Cardiac fibroblast (primary cell): ENCODE data around the gene LAD1.

Source experiments
- DNase-seq, 2 donors: peaks; one replicate each; pipeline versions ENCODE4 v3.0.0 to v3.0.0-alpha.2; 2010; ENCODE audit warnings: low read depth in 2 of 2
- H3K4me3 ChIP-seq, 2 donors: replicated peaks in 1 of 2; 1 replicate in 1 of 2; 2 replicates in 1 of 2; pipeline ENCODE4 v1.5.1; 2011; ENCODE audit warnings: low read depth in 2 of 2, low read length in 2 of 2, mild to moderate bottlenecking in 2 of 2, moderate library complexity in 1 of 2
- TF ChIP-seq, protein P1 (sequence below): IDR thresholded peaks from one replicate; pipeline ENCODE4 v1.5.1; 2011; ENCODE audit warnings: low read depth, mild to moderate bottlenecking, low read length, inconsistent platforms

The LAD1 gene

DNA sequence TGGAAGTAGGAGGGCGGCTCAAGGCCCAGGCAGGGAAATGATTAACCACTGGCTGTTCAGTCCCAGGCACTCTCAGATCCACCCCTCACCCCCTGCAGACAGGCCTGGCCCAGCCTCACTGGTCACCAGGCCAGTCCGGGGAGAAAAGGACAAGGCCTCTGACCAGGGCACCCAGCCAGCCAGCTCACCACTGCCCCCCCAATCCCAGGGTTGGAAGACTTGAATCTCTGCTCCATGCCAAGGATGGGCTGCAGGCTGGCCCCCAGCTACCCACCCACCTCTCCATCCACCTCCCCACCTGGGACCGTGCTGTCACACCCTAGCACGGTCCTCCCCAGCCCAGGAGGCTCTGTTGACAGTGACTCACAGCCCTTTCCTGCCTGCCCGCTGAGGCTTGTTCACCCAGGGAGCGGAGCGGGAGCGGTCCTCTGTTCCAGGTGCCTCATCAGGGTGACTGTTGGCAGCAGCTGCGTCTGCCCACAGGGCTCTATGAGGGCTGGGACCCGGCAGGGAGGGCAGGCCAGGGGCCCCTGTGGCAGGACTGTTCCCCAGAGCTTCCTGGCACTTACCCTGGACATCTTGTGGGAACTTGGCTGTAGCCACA, 2.2 kb downstream of the LAD1 start:
- no peak overlapping the region for H3K4me3 ChIP-seq
- TF ChIP-seq, protein P1, sequence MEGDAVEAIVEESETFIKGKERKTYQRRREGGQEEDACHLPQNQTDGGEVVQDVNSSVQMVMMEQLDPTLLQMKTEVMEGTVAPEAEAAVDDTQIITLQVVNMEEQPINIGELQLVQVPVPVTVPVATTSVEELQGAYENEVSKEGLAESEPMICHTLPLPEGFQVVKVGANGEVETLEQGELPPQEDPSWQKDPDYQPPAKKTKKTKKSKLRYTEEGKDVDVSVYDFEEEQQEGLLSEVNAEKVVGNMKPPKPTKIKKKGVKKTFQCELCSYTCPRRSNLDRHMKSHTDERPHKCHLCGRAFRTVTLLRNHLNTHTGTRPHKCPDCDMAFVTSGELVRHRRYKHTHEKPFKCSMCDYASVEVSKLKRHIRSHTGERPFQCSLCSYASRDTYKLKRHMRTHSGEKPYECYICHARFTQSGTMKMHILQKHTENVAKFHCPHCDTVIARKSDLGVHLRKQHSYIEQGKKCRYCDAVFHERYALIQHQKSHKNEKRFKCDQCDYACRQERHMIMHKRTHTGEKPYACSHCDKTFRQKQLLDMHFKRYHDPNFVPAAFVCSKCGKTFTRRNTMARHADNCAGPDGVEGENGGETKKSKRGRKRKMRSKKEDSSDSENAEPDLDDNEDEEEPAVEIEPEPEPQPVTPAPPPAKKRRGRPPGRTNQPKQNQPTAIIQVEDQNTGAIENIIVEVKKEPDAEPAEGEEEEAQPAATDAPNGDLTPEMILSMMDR, result no peak
- DNase-seq, result no peak

DNA sequence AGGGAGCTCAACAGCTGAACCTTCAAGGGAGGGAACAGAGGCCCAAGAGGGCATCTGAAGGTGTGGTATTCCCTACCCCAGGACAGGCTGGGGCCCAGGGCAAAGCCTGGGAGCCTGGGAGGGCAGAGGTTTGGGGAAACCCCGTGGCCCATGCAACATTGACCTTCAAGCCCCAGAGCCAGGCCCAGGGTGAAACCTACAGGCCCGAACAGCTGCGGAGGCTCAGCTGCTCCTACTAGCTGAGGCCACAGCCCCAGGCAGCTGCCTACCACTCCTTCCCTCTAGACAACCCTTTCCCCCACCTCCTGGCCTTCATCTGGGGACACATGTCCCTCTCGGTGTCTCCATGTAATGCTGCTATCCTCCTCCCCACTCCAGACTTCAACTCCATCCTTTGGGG, 3.2 kb downstream of the LAD1 start:
- TF ChIP-seq, protein P1, result no peak
- no peak overlapping the region for H3K4me3 ChIP-seq
- DNase-seq, result no peak

DNA sequence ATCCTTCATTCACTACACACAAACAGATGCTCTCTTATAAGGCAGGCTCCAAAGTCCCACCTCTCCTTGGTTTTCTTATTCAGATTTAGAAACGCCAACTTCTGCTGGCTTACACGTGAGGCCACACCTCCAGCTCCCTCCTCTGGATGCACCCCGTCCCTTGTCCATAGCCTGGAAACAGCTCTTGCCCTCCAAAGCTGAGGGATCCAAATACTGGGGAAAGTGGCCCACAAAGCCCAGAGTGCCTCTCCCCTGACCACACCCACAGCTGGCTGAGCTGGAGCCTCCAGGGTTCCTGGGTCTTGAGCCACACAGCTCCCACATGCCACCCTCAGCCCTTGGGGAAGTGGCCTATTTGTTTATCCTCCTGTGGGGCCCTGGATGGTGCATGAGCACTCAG, 4.5 kb downstream of the LAD1 start:
- DNase-seq, result no peak
- no peak overlapping the region for H3K4me3 ChIP-seq
- TF ChIP-seq, protein P1, result no peak

DNA sequence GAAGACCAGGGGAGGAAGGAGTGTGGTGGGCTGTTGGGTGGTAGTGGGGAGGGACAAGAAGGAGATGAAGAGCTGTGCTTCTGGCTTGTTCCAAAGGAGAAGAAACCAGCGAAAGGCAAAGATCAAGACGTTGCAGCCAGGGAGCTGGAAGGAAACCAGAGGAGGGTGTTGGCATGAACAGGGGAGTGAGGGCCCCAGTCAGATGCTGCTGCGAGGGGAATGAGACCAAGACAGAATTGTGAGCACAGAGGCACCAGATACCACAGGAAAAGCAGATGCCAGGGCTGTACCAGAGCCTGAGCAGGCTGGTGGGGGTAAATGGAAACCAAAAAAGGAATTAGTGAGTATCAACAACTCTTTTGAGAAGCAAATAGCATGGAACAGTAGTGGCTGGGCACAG, 6.0 kb downstream of the LAD1 start:
- H3K4me3 ChIP-seq, result no peak overlapping the region
- no peak for DNase-seq
- TF ChIP-seq, protein P1, result no peak

DNA sequence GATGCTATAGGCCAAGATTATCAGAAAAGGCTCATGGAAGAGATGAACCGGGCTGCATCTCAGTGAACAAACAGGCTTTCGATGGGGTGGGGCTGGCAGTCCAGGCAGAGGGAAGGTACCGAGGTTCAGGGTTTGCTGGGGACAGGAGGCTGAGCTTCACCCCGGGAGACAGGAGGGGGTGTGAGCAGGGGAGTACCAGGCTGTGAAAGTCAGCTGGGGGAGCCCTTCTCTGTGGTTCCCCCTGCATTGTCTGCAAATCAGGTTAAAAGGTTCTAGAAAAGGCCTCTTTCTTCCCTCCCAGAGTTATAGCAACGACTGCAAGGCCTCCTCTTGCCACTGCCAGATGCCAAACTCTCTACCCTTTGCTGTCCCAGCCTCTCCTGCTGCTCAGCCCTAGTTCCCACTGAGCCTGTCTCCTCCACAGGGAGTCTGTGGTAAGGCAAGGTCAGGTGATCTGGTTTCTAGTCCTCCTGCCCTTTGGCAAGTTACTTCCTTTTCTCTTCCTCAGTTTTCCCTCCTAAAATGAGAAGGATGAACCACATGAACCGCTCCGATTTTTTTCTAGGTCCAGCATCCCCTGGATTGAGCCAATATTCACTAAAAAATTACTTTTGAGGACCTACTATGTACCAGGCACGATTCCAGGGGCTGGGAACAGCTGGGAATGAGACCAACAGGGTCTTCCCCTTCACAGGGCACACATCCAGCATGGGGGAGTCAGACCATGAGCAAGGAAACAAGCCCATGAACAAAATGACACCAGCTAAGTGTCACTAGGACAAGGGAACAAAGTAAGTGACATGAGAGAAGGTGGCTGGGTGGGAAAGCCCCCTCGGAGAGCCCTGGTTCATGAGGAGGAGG, 7.2 kb downstream of the LAD1 start:
- no peak overlapping the region for H3K4me3 ChIP-seq
- TF ChIP-seq, protein P1, result no peak
- no peak for DNase-seq

DNA sequence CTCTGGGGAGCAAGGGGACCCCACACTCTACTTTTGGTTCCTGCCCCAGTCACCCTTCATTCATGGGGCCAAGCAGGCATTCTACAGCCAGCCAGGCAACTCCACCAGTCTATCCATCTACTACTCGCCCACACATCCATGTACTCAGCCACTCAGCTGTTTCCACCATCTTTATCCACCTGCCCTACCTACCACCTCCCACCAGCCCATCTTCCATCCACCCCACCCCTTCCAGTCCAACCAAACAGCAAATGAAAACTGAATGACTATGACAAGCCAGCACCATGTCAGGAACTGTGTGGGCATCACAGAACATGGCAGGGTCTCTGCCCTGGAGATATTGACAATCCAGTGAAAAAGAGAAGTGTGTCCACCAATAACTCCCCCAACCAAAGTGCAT, 7.9 kb downstream of the LAD1 start:
- no peak overlapping the region for H3K4me3 ChIP-seq
- DNase-seq, result no peak
- TF ChIP-seq, protein P1, result no peak

DNA sequence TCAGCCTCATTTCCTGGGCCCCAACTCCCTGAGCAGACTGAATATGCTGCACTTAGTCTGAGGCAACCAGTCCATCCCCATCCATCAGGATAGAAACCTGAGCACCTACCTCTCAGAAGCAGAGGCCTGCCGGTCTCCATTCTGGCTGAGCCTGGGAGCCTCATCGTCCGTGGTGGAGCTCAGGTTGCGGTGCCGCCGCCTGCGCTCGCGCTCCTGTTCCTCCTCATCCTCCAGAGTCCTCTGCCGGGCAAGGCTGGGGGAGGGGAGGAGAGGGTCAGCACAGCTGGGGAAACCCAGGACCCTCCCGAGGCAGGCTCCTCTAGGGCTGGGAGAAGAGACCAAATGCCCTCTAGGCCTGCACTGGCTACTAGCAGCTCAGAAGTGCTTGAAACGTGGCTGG, 10.1 kb downstream of the LAD1 start:
- H3K4me3 ChIP-seq, result no peak overlapping the region
- no peak for DNase-seq
- TF ChIP-seq, protein P1, result no peak
